Measurements from ENCODE around the gene MAN1C1. TPM values are rescaled to one million over a fixed set of nuclear protein-coding genes. Genes with fewer than 3 reads are reported as not detected.

Gene MAN1C1
- total RNA-seq, 1 donor from 2014 or later, result 19.5 TPM

GRCh38 chr1:25772164-25772563 lies 155.6 kb downstream of the MAN1C1 start:
- DNase-seq (ENCODE audit: missing footprints), result no peak
- no peak for ATAC-seq
- intact Hi-C loops (cut with DNase I), result no loop called here

GRCh38 chr1:25772692-25773245 lies 156.2 kb downstream of the MAN1C1 start:
- no peak for ATAC-seq
- DNase-seq (ENCODE audit: missing footprints), result no peak
- intact Hi-C loops (cut with DNase I), result no loop called here

GRCh38 chr1:25773441-25774125 lies 157.0 kb downstream of the MAN1C1 start:
- DNase-seq (ENCODE audit: missing footprints), result no peak
- intact Hi-C loops (cut with DNase I), result no loop called here
- ATAC-seq, result no peak

GRCh38 chr1:25774206-25774803 lies 157.7 kb downstream of the MAN1C1 start:
- ATAC-seq, result no peak
- DNase-seq (ENCODE audit: missing footprints), result no peak
- intact Hi-C loops (cut with DNase I), result no loop called here

- ATAC-seq, result no peak
- intact Hi-C loops (cut with DNase I), result no loop called here
Measured at GRCh38 chr1:25774921-25775771, 158.6 kb downstream of the MAN1C1 start.

GRCh38 chr1:25779388-25779787 lies 162.8 kb downstream of the MAN1C1 start:
- intact Hi-C loops (cut with DNase I), result no loop called here
- ATAC-seq (no peak), DNase-seq (ENCODE audit: missing footprints) (no peak)

More at GRCh38 chr1:25774921-25775771, 158.6 kb downstream of the MAN1C1 start:
- no peak for DNase-seq (ENCODE audit: missing footprints)

- ATAC-seq (no peak), DNase-seq (ENCODE audit: missing footprints) (no peak)
- intact Hi-C loops (cut with DNase I), result no loop called here
Measured at GRCh38 chr1:25779894-25780293, 163.3 kb downstream of the MAN1C1 start.

- ATAC-seq (no peak), DNase-seq (ENCODE audit: missing footprints) (no peak)
- intact Hi-C loops (cut with DNase I), result no loop called here
Measured at GRCh38 chr1:25780318-25781129, 163.9 kb downstream of the MAN1C1 start.

GRCh38 chr1:25781130-25781433 lies 164.5 kb downstream of the MAN1C1 start:
- DNase-seq (ENCODE audit: missing footprints) (no peak), ATAC-seq (no peak)
- intact Hi-C loops (cut with DNase I), result no loop called here

GRCh38 chr1:25782608-25783201 lies 166.1 kb downstream of the MAN1C1 start:
- no peak for DNase-seq (ENCODE audit: missing footprints)
- no peak for ATAC-seq
- intact Hi-C loops (cut with DNase I), result no loop called here

- intact Hi-C loops (cut with DNase I), result no loop called here
- DNase-seq (ENCODE audit: missing footprints), result no peak
- ATAC-seq, result peak; percentile 81
Measured at GRCh38 chr1:25784575-25785051, 168.0 kb downstream of the MAN1C1 start.

GRCh38 chr1:25785333-25786067 lies 168.9 kb downstream of the MAN1C1 start:
- intact Hi-C loops (cut with DNase I), result no loop called here
- DNase-seq (ENCODE audit: missing footprints), result no peak
- ATAC-seq, result no peak

GRCh38 chr1:25786887-25787759 lies 170.5 kb downstream of the MAN1C1 start:
- intact Hi-C loops (cut with DNase I), result no loop called here
- DNase-seq (ENCODE audit: missing footprints) (no peak), ATAC-seq (no peak)

GRCh38 chr1:25787760-25788166 lies 171.2 kb downstream of the MAN1C1 start:
- intact Hi-C loops (cut with DNase I), result no loop called here
- DNase-seq (ENCODE audit: missing footprints), result no peak
- ATAC-seq, result no peak

- DNase-seq (ENCODE audit: missing footprints) (no peak), ATAC-seq (no peak)
- intact Hi-C loops (cut with DNase I), result no loop called here
Measured at GRCh38 chr1:25790472-25790871, 173.9 kb downstream of the MAN1C1 start.

GRCh38 chr1:25792115-25792514 lies 175.5 kb downstream of the MAN1C1 start:
- intact Hi-C loops (cut with DNase I), result no loop called here
- ATAC-seq, result no peak
- no peak for DNase-seq (ENCODE audit: missing footprints)
